GM10266 (cell line): Measurements from ENCODE around the gene BCR.
A peak's percentile ranks its signal among the peaks of the same experiment; 100 is the strongest.
"Not testable (repeated sequence)": the region's sequence is repeated elsewhere in the genome, so short reads cannot be mapped to it uniquely, and the experiment has no call there.

Experiments used
- DNase-seq: peaks from one replicate; pipeline ENCODE4 v3.0.0; 2012; ENCODE audit errors: extremely low spot score
- CTCF ChIP-seq: IDR thresholded peaks from 2 replicates; pipeline ENCODE4 v1.5.1; 2012; ENCODE audit warnings: mild to moderate bottlenecking, low read depth; ENCODE audit not compliant: control insufficient read depth, insufficient read depth; ENCODE audit errors: missing control alignments

The BCR gene

DNA sequence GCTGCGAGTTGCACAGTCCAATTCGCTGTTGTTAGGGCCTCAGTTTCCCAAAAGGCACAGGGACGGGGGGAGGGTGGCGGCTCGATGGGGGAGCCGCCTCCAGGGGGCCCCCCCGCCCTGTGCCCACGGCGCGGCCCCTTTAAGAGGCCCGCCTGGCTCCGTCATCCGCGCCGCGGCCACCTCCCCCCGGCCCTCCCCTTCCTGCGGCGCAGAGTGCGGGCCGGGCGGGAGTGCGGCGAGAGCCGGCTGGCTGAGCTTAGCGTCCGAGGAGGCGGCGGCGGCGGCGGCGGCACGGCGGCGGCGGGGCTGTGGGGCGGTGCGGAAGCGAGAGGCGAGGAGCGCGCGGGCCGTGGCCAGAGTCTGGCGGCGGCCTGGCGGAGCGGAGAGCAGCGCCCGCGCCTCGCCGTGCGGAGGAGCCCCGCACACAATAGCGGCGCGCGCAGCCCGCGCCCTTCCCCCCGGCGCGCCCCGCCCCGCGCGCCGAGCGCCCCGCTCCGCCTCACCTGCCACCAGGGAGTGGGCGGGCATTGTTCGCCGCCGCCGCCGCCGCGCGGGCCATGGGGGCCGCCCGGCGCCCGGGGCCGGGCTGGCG lies at the start of gene BCR:
Gene BCR (plus strand): TSS at position 209 of the 592 bp plus-strand sequence. CDS start 452 bp downstream, outside the sequence.
- DNase-seq: peak; percentile 89

GRCh38 chr22:23130697-23131096 lies 49.6 kb upstream of the BCR start:
- no peak for DNase-seq
- TF ChIP-seq CTCF: no peak

More for the DNA sequence above, at the start of gene BCR:
- no peak for TF ChIP-seq CTCF

- no peak for TF ChIP-seq CTCF
- no peak for DNase-seq
Measured at GRCh38 chr22:23131931-23132330, 48.4 kb upstream of the BCR start.

DNA sequence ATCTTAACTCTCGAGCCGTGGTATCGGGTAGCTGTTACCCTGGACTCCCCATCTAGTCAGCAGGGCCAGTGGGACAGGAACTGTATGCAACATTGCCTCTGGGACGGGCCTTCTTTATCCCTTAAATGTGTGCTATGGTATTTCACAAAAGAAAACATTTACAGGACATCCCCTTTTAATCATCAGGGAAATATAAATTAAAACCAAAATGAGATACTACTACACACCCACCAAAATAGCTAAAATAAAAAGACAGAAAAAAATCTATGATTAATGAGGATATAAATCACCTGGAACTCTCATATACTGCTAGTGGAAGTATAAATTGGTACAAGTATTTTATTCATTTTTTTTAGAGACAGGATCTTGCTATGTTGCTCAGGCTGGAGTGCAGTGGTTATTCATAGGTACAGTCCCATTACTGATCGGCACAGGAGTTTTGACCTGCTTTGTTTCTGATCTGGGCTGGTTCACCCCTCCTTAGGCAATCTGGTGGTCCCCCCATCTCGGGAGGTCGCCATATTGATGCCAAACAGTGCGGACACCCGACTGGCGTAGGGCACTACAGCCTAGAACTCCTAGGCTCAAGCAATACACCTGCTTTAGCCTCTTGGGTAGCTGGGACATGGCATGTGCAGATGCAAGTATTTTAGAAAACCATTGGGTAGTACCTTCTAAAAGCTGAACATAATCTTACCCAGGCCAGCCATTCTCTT lies 47.8 kb upstream of the BCR start:
- TF ChIP-seq CTCF: no peak
- DNase-seq: no peak

DNA sequence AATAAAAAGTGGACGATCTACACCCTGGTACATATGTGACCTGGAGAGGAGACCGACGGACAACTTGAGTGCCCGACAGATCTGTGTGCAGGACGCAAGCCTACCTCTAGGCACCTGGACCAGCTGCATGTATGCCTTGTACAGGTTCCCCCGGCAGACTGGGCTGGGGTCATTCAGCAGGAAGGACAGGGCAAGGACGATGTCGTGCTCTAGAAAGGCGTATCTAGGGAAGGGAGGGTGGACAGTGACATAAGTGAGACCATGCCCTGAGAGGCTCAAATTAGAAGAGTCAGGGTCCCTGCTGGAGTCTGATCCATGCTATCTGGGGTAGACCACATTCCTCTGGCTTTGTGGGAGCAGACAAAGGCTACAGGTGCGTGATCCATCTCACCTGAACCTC lies 46.4 kb upstream of the BCR start:
- DNase-seq: no peak
- TF ChIP-seq CTCF: no peak

- DNase-seq: not testable (repeated sequence)
Measured at GRCh38 chr22:23136991-23137390, 43.3 kb upstream of the BCR start.

DNA sequence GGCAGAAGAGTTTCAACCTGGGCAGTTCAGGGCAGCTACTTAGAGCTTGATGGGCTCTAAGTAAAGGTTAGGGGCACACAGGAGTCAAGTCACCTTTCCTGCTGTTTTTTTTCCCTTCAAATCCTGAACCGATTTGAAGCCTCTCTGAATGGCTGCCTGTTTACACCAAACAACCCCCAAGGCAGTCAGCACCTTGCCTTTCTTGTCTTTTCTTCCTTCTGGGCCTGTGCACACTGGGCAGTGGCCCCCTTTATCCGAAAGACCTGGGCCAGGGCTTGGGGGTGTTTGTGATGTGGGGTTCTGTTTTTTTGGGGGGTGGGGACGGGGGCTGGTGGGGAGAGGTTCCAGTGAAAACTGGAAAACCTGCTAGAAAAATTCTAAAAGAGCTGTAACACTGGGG lies 42.8 kb upstream of the BCR start:
- no peak for TF ChIP-seq CTCF
- no peak for DNase-seq

DNA sequence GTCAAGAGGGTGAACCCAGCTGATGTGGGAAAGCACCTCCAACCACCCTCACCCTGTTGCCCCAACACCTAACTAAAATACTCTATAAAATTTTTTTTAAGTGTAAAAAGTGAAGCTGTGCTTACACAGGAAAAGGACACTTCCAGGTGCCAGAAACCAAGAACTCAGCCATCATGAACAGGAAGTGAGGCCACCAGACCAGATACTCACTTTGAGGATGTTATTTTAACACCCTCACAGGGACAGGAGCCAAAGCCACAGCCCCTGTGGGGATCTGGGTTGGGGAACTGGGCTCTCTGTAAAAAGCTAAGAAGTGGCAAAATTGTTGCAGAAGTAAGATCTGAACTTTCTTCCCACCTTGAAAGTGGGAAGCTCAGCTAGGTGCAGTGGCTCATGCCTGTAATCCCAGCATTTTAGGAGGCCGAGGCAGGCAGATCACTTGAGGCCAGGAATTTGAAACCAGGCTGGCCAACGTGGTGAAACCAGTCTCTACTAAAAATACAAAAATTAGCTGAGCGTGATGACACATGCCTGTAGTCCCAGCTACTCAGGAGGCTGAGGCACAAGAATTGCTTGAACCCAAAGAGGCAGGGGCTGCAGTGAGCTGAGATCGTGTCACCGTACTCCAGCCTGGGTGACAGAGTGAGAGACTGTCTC lies 42.3 kb upstream of the BCR start:
- peak; percentile 64 for DNase-seq
- TF ChIP-seq CTCF: no peak
